GM19395 (cell line): ENCODE results near the gene NATD1.
"Not testable (repeated sequence)": the region's sequence is repeated elsewhere in the genome, so short reads cannot be mapped to it uniquely, and the experiment has no call there.

Source experiments
- ATAC-seq: cut with Tn5 transposase; IDR thresholded peaks from one replicate; pipeline ENCODE4 v1.9.1; 2021; ENCODE audit warnings: mild to moderate bottlenecking, moderate library complexity; ENCODE audit not compliant: unreplicated experiment

Gene NATD1

GRCh38 chr17:21194703-21195102, 58.5 kb downstream of the NATD1 start:
- ATAC-seq: no peak

GRCh38 chr17:21194226-21194625, 59.0 kb downstream of the NATD1 start:
- no peak for ATAC-seq

- ATAC-seq: no peak
Measured at GRCh38 chr17:21193031-21193430, 60.2 kb downstream of the NATD1 start.

- ATAC-seq: not testable (repeated sequence)
Measured at GRCh38 chr17:21192414-21192813, 60.8 kb downstream of the NATD1 start.

GRCh38 chr17:21191698-21192097, 61.5 kb downstream of the NATD1 start:
- no peak for ATAC-seq

GRCh38 chr17:21190078-21190477, 63.1 kb downstream of the NATD1 start:
- no peak for ATAC-seq

GRCh38 chr17:21189361-21189760, 63.8 kb downstream of the NATD1 start:
- no peak for ATAC-seq
